ENCODE measurements around the gene PRDM16.
"Not testable (repeated sequence)": the region's sequence is repeated elsewhere in the genome, so short reads cannot be mapped to it uniquely, and the experiment has no call there.

Gene PRDM16

DNA sequence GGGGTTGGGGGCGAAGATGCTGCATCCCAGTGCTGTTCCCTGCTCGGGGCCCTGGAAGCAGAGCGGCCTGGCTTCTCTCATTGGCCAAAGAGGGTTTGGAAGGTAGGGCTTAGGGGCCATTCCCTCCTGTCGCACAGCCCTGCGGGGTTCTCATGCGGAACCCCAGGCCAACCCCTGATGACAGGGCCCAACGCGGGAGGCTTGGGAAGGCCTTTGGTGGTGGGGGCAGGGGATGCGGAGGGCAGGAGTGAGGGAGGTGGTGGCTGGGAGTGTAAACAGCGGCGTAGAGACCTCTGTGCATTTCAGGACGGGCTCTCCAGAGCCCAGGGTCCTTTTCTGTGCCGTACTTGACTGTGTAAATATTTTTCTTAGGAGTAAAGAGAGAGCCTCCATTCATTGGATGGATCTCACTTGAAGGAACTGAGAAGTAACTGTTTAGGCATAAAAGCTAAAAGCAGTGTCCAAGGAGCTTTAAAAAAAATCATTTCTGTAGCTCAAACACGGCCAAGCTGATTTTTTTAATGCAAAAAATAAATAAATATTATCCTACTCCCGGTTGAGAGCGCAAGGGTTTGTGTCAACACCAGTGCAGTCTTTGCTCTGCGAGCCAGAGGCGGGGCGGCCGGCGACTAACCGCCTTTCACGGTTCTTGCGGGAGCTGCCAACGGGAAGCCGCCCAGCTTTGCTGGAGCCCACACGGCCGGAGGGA, 169.1 kb downstream of the PRDM16 start:
- Mint-ChIP-seq H3K4me1 (no peaks in the 10 kb centered on the region), H3K36me3 (no peaks in the 10 kb centered on the region), H3K27ac (no peak overlapping the region), H3K9me3 (no peaks in the 10 kb centered on the region), H3K27me3 (peaks cover 10% of the 10 kb centered on the region), H3K4me3 (no peak overlapping the region)
- ATAC-seq: no peak

- Mint-ChIP-seq H3K36me3 (no peaks in the 10 kb centered on the region), H3K4me3 (no peak overlapping the region), H3K27me3 (peaks cover 10% of the 10 kb centered on the region), H3K4me1 (no peaks in the 10 kb centered on the region), H3K9me3 (no peaks in the 10 kb centered on the region), H3K27ac (no peak overlapping the region)
- ATAC-seq: no peak
Measured at GRCh38 chr1:3238703-3239278, 169.8 kb downstream of the PRDM16 start.

DNA sequence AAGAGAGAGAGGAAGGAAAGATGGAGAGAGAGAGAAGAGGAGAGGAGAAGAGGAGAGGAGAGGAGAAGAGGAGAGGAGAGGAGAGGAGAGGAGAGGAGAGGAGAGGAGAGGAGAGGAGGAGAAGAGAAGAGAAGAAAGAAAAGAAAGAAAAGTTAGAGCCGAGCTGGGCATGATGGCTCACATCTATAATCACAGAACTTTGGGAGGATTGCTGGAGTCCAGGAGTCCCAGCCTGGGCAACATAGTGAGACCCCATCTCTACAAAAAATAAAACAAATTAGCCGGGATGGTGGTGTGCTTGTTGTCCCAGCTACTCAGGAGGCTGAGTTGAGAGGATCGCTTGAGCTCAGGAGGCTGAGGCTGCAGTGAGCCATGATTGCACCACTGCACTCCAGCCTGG, 171.0 kb downstream of the PRDM16 start:
- not testable (repeated sequence) for H3K27ac Mint-ChIP-seq, H3K4me1 Mint-ChIP-seq, ATAC-seq

GRCh38 chr1:3240524-3241235, 171.7 kb downstream of the PRDM16 start:
- Mint-ChIP-seq H3K36me3 (no peaks in the 10 kb centered on the region), H3K4me3 (no peak overlapping the region), H3K27me3 (peaks cover 2% of the 10 kb centered on the region), H3K27ac (no peak overlapping the region), H3K4me1 (no peaks in the 10 kb centered on the region), H3K9me3 (no peaks in the 10 kb centered on the region)
- no peak for ATAC-seq

More for the DNA sequence above, 171.0 kb downstream of the PRDM16 start:
- not testable (repeated sequence) for H3K36me3 Mint-ChIP-seq, H3K4me3 Mint-ChIP-seq, H3K27me3 Mint-ChIP-seq, H3K9me3 Mint-ChIP-seq

DNA sequence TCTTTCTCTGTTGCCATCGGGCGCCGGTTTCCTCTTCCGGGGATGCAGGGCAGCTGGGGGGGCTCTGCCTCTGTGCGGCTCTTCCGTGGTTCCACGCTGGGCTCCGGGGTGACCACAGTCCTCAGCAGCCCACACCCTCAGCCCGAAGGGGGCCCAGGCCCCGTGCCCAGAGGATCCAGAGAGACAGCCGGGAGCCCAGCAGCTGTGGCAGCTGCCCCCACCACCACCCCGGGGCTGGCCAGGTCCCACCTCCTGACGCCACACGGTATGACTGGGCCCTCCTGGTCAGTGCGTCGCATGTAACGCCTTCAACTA, 172.2 kb downstream of the PRDM16 start:
- H3K4me1 Mint-ChIP-seq: no peaks in the 10 kb centered on the region
- no peaks in the 10 kb centered on the region for H3K9me3 Mint-ChIP-seq
- peak; percentile 19 for ATAC-seq
- no peaks in the 10 kb centered on the region for H3K36me3 Mint-ChIP-seq
- no peak overlapping the region for H3K4me3 Mint-ChIP-seq
- no peaks in the 10 kb centered on the region for H3K27me3 Mint-ChIP-seq
- no peak overlapping the region for H3K27ac Mint-ChIP-seq

GRCh38 chr1:3241673-3242407, 172.8 kb downstream of the PRDM16 start:
- no peaks in the 10 kb centered on the region for H3K36me3 Mint-ChIP-seq
- no peak for ATAC-seq
- no peak overlapping the region for H3K27ac Mint-ChIP-seq
- no peaks in the 10 kb centered on the region for H3K9me3 Mint-ChIP-seq
- peaks cover 3% of the 10 kb centered on the region for H3K27me3 Mint-ChIP-seq
- H3K4me3 Mint-ChIP-seq: no peak overlapping the region
- H3K4me1 Mint-ChIP-seq: no peaks in the 10 kb centered on the region

DNA sequence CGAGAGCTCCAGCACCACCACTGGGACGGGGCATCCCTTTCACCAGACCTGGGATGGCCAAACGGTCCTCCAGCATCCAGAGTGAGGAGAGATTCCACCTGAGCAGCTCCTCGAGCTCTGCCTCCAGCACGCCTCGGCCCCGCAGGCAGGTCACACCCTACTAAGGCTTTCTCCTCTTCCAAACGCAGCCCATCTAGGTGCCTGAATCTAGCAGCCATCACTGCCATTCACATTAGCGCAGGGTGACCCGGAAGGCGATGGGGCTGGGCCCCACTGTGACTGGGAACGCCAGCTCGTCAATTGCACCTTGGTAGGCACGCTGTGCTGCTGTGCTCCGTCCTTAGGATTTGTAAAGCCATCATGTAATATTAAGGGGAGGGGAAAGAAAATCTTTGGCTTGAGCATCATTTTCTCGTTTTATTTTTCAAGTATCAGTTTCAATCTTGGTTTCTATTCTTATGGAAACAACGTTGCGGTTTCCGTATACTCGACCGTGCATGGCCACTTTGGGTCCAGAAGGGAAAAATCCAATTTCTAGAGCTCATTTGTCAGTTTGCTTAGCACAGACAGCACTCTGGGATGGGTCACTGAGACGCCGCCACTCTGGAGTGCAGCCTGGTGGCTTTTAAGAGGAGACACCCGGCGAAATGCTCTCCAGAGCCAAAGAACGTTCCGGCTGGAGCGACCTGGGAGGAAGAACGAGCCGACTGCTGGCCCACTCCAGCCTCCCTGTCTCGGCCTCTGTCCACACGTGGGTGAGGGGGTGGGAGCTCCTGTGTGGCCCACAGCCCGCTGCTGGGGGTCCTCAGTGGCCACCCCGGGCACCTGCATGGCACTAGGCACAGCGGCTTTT, 173.6 kb downstream of the PRDM16 start:
- no peak for ATAC-seq
- Mint-ChIP-seq H3K27me3 (peaks cover 11% of the 10 kb centered on the region), H3K36me3 (no peaks in the 10 kb centered on the region), H3K4me3 (no peak overlapping the region), H3K9me3 (no peaks in the 10 kb centered on the region), H3K4me1 (no peaks in the 10 kb centered on the region), H3K27ac (no peak overlapping the region)

DNA sequence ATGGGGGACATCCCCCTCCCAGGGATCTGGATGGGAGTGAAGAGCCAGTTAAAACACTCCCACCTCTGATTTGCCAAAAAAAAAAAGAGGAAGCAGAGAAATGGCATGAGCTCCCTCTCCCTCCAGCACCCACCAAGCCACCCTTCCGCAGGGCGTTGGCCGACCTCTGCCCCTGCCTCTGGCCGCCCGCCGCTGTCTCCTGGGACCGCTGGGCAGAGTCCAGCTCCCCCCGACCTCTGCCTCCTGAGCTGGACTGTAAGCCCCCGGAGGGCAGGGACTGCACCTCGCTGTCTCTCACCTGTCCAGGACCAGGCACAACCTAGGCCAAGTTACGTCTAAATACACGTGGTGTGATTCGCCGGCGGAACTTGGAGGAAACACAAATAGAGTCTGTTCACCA, 174.3 kb downstream of the PRDM16 start:
- no peak overlapping the region for H3K4me3 Mint-ChIP-seq
- peaks cover 15% of the 10 kb centered on the region for H3K27me3 Mint-ChIP-seq
- no peak for ATAC-seq
- no peaks in the 10 kb centered on the region for H3K36me3 Mint-ChIP-seq
- H3K9me3 Mint-ChIP-seq: no peaks in the 10 kb centered on the region
- no peaks in the 10 kb centered on the region for H3K4me1 Mint-ChIP-seq
- no peak overlapping the region for H3K27ac Mint-ChIP-seq

DNA sequence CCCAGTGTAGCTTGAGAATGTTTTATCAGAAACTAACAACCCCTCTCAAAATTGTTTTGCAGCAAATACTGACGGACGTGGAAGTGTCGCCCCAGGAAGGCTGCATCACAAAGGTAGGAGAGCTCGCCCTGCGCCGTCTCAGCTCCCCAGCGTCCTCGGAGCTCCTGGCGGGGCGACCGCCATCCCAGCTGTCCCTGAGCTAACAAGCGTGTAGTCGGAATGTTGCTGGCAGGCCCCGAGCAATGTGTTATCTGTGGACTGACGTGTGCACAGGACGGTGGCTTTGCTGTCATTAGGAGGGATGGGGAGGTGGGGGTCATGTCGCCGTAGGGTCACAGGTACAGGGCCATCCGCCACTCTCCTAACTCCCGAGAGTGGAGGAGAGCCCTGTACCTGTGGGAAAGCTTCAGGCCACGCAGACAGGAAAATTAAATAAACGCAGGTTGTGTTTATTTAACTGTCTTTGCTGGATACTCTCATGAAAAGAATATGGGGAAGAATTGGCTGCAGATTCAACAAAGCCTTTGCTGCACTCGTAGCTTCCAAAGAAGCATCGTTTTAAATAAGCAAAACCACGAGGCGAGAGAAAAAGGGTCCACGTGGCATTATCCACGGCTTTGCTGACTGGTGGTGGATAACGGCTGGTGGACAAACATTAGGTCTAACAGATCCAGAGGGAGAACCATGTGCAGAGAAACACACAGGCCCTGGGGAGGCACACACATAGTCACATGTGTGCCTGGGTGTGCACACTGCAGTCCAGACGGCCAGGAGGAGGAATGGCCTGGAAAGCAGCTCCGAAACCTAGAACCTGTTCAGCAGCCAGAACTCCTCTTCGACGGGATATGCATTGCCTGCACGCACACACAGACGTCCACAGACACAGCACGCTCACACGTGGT, 175.3 kb downstream of the PRDM16 start:
- Mint-ChIP-seq H3K27me3 (peaks cover 25% of the 10 kb centered on the region), H3K27ac (no peak overlapping the region), H3K36me3 (no peaks in the 10 kb centered on the region), H3K9me3 (no peaks in the 10 kb centered on the region), H3K4me3 (no peak overlapping the region), H3K4me1 (no peaks in the 10 kb centered on the region)
- ATAC-seq: no peak

- Mint-ChIP-seq H3K9me3 (no peaks in the 10 kb centered on the region), H3K36me3 (no peaks in the 10 kb centered on the region), H3K27me3 (peaks cover 31% of the 10 kb centered on the region), H3K4me1 (no peaks in the 10 kb centered on the region), H3K27ac (no peak overlapping the region), H3K4me3 (no peak overlapping the region)
- ATAC-seq: no peak
Measured at GRCh38 chr1:3244927-3245315, 175.9 kb downstream of the PRDM16 start.

DNA sequence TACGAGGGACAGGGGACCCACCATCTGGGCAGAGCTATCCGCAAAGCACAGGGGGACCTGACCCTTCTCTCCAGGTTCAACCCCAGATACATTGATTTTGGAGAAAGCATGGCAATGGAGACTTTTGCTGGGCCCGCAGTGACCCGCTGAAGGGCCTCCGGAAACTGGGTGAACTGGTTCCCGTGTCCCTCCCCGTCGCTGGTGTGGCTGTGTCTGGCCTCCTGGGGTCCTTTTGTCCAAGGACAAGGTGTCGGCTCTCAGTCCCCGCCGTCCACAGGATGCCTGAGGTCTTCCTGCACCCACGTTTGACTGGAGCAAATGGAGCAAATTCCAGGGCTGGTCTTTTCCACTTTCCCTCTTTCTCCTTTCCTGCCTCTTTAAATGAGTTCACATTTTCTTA, 176.3 kb downstream of the PRDM16 start:
- no peaks in the 10 kb centered on the region for H3K36me3 Mint-ChIP-seq
- H3K4me3 Mint-ChIP-seq: no peak overlapping the region
- H3K4me1 Mint-ChIP-seq: no peaks in the 10 kb centered on the region
- ATAC-seq: no peak
- H3K9me3 Mint-ChIP-seq: no peaks in the 10 kb centered on the region
- peaks cover 34% of the 10 kb centered on the region for H3K27me3 Mint-ChIP-seq
- no peak overlapping the region for H3K27ac Mint-ChIP-seq

DNA sequence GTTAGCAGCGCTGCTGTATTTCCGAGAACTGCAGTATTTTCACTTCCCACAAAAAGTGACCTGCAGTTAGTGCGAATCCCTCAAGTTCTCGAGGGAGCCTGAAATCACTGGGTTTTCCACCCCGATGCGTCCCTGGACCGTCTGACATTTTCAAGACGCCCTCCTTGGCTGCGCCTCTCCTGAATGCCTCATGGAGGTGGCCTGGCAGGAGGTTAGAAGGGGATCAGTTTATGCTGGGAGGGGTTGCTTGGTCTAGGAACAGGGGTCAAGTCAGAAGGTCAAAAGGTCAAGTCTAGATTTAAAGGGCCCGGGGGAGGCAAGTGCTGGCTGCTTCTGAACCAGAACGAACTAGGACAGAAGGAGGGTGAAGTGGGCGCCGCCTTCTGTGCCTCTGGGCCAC, 176.8 kb downstream of the PRDM16 start:
- Mint-ChIP-seq H3K9me3 (no peaks in the 10 kb centered on the region), H3K4me1 (no peaks in the 10 kb centered on the region), H3K36me3 (no peaks in the 10 kb centered on the region), H3K27ac (no peak overlapping the region), H3K4me3 (no peak overlapping the region), H3K27me3 (peaks cover 34% of the 10 kb centered on the region)
- ATAC-seq: no peak

DNA sequence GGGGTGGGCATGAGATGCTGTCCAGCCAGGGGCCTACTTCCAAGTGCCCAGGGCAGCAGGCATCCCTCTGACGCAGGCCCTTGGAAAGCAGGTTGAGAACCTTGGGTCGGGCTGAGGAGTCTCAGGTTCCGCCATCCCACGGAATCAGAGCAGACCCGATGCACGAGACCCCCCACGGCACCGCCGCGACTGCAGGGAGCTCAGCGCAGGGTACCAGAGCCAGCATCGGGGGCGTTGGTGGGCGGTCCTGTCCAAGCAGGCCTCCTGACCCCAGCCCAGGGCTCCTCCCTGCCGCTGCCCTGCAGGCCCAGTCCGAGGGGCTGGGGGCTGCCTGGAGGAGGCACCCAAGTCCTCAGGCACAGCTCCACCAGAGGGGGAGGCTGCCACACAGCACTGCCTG, 177.2 kb downstream of the PRDM16 start:
- ATAC-seq: no peak
- H3K4me3 Mint-ChIP-seq: no peak overlapping the region
- no peaks in the 10 kb centered on the region for H3K9me3 Mint-ChIP-seq
- H3K4me1 Mint-ChIP-seq: no peaks in the 10 kb centered on the region
- no peak overlapping the region for H3K27ac Mint-ChIP-seq
- H3K36me3 Mint-ChIP-seq: no peaks in the 10 kb centered on the region
- peaks cover 34% of the 10 kb centered on the region for H3K27me3 Mint-ChIP-seq

- no peaks in the 10 kb centered on the region for H3K9me3 Mint-ChIP-seq
- no peak overlapping the region for H3K27ac Mint-ChIP-seq
Measured at GRCh38 chr1:3247521-3248121, 178.6 kb downstream of the PRDM16 start.

More at GRCh38 chr1:3247521-3248121, 178.6 kb downstream of the PRDM16 start:
- ATAC-seq: no peak
- Mint-ChIP-seq H3K36me3 (no peaks in the 10 kb centered on the region), H3K4me1 (no peaks in the 10 kb centered on the region), H3K4me3 (no peak overlapping the region), H3K27me3 (peaks cover 44% of the 10 kb centered on the region)

All from stimulated activated memory B cell treated with anti-CD40 and anti-IgM and Interleukin-4, amounts not matched to agents 10 μg/mL and 1 μg/mL and 100 μg/mL, for 72 hours (primary cell).